RPMI7951 (cell line): ENCODE data around the gene FAIM2. TPM values are rescaled to one million over a fixed set of nuclear protein-coding genes. Genes with fewer than 3 reads are reported as not detected.

Experiments
- DNase-seq: peaks from one replicate; pipeline ENCODE4 v3.0.0-alpha.2; 2012; ENCODE audit warnings: low read depth
- total RNA-seq: library from RNA; depleted of rRNA; stranded (reverse); fragments of >200 nt; shearing (Covaris generic); gene quantifications from 2 replicates; pipeline ENCODE4 v1.2.3, GENCODE V29; 2014

Gene FAIM2
- total RNA-seq, 1 experiment from 2014 or later: 1.2 TPM

DNA sequence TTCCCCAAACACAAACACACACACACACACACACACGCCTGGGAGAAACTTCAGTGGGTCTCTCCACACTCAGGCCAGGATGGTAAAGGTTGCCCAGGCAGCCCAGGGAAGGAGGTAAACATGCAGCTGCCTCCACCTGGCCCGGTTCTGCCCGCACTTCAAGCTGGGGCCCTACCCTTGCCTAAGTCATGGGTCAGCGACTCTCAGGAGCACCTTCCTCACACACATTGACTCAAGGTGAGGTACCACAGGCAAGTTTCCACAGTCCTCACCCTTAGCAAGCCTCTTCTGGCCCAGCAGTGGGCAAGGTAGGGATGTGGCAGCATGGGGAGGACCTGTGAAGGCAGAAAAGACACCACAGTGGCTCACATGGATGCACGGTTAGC lies 14.1 kb upstream of the FAIM2 start:
- no peak for DNase-seq

DNA sequence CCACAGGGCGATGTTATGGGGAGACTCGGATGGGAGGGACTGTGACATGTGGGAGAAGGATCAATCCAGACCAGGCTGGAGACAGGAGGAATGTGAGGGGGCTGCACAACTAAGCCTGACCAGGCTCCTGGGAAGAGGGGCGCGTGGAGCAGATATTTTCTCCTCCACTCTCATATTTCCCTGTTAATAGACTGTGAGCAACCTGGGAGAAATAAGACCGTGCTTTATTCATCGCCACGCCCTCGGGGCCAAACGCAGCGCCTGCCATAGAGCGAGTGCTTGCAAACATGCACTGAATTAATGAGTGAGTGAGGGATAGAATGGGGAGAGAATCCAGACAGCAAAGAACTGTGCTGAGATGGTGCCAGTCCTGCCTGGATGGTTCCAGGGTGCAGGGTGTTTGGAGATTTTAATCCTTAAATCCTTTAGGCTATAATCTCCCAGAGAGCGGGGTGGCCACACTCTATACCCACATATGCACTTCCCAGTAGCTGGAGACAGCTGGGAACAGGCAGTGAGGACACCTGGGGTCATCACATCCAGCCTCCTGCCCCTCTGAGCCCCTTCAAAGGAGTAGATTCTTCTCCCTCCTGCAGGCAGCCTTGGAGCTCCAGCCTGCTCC lies 13.6 kb upstream of the FAIM2 start:
- DNase-seq: no peak

DNA sequence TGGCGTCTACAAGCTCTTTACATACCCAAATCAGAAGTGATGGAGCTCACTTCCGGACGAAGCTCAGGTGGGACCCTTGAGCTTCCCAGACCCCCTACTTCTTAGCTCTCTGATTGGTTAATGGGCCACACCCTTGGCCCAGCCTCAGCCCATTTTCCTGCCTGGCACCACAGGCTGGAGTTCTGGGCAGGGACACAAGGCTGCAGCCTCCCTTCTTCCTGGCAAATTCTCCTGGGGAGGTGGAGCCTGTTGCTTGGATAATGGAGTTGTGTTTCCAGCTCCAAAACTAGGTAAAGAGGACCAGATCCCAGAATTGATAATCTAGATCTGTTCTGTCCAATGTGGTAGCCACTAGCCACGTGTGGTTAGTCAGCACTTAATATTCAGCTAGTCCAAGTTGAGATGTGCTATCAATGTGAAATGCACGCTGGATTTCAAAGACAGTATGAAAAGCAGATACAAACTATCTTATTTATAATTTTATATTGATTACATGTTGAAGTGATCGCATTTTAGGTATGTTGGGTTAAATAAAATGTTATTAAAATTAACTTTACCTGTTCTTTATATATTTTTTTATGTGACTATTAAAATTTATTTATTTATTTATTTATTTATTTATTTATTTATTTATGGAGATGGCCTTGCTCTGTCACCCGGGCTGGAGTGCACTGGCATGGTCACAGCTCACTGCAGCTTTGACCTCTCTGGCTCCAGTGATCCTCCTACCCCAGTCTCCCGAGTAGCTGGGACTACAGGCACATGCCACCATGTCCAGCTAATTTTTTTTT lies 12.6 kb upstream of the FAIM2 start:
- no peak for DNase-seq

DNA sequence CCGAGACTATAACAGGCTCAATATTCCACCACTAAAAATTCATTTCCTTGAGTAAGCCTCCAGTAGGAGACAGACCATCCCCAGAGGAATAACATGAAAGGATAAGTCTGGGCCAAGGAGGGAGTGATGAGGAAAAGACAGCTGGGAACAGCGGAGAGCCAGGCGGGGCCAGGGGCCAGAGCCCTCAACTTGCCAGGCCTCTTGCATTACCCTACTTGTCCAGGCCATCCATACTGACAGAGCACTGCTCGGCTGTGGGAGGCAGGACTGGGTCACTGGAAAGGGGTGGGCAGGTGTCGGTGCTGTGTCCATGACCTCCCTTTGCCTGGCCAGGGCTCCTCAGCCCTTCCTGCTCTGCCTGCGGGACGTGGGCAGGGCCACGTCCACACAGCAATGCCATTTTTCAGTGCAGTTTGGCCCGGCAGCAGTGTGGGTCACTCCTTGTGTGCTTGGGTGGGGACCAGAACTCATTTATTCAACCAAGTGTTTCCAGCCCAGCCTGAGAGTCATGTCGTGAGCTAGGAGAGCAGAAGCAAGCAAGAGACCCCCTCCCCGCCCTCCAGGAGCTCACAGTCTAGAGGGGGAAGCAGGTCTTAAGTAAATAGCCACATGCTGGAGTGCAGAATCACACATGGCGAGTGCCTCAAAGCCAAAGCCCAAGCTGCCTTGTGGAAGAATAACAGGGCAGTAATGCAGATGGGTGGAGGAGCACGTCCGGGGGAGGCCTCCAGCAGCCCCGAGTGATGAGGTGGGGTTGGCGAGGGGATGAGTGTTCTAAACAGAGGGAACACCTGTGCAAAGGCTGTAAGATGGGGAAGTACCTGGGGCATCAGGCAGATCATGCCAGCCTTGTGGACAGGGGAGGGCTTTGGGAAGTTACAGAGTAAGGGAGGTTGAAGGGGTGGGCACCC lies 8.9 kb upstream of the FAIM2 start:
- no peak for DNase-seq

DNA sequence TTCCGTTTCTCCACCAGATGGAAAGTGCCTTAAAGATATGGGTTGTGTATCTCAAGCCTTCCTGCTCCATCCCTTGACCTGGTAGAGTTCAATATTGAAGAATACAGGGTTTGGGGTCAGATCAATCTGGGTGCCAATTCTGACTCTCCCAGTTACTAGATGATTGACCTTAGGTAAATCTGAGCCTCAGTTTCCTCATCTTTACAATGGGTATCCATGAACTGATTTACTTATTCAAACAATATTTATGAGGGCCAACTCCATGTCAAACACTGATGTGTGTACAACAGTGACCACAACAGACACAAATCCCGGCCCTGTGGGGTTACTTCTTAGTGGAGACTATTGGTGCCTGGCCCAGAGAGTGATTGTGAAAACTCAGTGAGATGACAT lies 7.5 kb upstream of the FAIM2 start:
- DNase-seq: no peak

- DNase-seq: no peak
Observed at GRCh38 chr12:49910331-49911212, 6.9 kb upstream of the FAIM2 start.

GRCh38 chr12:49909826-49910225 lies 6.1 kb upstream of the FAIM2 start:
- no peak for DNase-seq

DNA sequence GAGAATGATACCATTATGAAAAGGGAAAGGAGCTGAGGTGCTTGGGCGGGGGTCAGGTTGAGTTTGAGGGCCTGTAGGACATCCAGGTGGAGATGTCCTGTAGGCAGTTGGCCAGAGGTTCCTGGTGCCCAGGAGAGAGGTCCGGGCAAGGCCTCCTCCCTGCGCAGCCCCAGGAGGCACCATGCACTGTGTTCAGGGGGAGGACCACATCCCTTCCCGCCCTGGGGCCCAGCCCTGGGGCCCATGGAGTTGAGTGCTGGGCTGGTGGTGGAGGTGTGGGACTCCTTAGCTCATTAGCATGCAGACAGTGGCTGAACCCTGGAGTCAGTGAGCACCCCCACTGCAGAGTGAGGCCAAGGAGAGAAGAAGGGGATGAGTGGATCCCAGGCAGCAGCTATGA lies 5.7 kb upstream of the FAIM2 start:
- DNase-seq: no peak

- peak; percentile 11 for DNase-seq
Observed at GRCh38 chr12:49907352-49907751, 3.7 kb upstream of the FAIM2 start.

GRCh38 chr12:49905718-49906314 lies 2.1 kb upstream of the FAIM2 start:
- no peak for DNase-seq

GRCh38 chr12:49904601-49905000 lies 901 bp upstream of the FAIM2 start:
- no peak for DNase-seq

DNA sequence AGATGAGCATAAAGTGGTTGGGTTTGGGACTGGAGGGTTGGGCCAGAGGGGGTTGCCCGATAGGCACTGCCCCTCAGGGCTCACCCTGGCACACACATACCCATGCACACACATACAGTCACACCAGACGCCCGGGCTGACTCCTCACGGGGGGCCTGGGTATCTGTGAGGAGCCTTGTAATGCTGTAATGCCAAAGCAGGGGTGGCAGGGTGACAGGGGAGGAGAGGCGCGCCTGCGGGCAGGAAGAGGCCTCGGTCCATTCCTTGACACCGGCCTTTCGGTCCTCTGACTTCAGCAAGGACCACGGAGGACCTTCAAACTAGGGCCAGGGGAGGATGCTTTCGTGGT lies 375 bp downstream of the FAIM2 start:
- DNase-seq: no peak

DNA sequence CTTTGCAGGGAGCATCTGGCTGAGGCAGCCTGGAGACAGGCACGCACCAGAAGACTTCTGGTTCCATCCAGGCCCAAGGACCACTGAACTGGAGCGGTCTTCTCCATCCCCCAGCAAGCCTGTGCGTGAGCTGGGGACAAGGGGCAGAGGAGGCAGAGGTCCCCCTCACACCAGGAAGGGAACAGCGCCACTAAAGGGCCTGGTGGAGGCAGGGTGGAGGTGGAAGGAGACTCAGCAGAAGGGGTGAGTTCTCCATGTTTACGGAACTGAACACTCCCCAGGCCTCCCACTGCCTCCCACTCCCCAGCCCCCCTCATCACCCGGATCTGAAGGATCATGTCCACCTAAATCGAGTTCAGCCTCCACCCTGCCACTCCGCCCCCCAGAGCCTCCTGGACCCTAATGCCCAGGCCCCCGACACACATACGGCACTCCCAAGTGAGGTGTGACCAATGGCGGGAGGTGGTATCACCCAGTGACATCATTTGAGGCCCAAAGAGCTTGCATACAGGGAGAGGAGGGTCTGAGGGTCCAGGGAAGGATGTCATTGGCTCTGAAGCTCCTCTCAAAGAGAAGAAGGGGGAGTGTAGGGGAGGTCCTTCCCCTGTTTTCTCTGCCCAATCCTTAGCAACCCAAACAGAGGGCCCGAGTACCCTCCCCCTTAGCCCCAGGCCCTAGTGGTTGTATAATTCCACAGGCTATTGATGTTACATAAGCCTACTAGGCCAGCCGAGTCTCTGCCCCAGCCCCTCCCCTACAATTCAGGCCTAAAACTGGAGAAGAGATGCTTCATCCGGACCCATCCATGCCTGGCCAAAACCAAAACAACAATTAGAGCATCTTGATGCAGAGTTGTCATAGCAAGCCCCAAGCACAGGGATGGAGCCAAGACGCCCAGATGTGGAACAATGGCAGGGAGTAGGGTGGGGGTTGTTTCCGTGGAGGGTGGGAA lies 1.0 kb downstream of the FAIM2 start:
- DNase-seq: no peak

GRCh38 chr12:49901986-49902385 lies 1.7 kb downstream of the FAIM2 start:
- DNase-seq: no peak

- no peak for DNase-seq
Observed at GRCh38 chr12:49901026-49901425, 2.7 kb downstream of the FAIM2 start.

DNA sequence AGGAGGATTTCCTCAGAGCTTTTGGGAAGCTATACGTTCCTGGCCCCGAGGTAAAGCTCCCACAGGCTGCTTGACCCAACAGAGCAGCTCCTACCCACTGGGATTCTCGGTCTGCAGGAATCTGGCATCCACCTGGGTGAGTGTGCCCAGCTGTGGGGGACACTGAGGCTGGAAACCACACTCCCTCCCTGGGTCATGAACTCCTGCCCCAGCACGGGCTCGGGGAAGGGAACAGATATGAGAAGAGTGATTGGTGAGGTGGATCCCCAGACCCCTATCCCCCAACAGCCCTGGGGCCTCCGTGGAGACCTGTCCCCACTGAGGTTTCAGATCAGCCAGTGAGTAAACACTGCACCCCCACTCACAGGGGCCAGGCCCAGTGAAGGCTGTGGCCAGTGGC lies 3.3 kb downstream of the FAIM2 start:
- DNase-seq: no peak

DNA sequence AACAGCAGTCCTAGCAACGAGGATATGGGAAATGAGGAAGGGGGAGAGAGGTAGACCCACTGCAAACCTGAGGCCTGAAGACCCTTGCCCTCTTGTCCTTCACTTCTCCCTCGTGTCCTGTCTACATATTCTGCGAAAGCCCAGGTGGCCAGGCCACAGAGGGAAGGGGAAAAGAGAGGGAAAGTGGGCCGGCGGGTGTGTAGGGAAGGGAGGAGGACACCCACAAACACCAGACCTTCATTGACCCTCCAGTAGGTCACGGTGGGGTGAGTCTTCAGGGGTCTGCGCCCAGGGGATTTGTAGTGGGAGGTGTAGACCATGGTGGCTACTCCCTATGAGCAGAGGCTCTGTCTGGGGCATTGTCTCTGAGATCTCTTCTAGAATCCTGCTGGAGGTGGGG lies 3.8 kb downstream of the FAIM2 start:
- no peak for DNase-seq

DNA sequence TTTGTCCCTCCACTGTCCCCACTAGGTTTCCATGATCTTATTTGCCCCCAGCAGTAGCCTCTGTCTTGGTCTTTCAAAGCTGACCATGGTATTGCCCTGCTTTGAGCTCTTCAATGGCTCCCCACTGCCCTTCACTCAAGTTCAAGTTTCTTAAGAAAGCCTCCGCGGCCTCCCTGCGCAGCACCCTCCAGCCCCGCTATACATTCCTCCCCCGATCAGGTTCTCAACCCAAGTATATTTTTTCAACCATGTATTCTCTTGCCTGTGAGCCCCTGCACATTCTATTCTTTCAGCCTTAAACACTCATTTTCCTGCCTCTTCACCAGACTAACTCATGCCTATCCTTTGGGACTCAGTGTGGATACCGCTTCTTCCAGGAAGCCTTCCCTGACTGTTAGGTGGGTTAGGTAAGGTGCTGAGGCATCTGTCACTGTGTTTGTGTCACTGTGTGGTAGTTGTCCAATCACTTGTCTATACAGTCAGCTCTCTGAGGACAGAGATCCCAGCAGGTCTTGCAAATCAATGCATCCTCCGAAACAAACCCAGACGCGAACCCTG lies 4.3 kb downstream of the FAIM2 start:
- DNase-seq: no peak

GRCh38 chr12:49897276-49897675 lies 6.4 kb downstream of the FAIM2 start:
- DNase-seq: no peak

GRCh38 chr12:49895773-49896172 lies 7.9 kb downstream of the FAIM2 start:
- no peak for DNase-seq
